GM23338 (cell line): Measurements from ENCODE around the gene DAB1. TPM values are rescaled to one million over a fixed set of nuclear protein-coding genes. Genes with fewer than 3 reads are reported as not detected.

Experiments used
- ATAC-seq: fragments of 200-7000 bp; cut with Tn5 transposase; 3 replicates; pipeline ENCODE4 v1.9.1; 2020
- DNase-seq: peaks from one replicate; pipeline ENCODE4 v3.0.0-alpha.2; 2015; ENCODE audit warnings: low spot score
- H2AFZ ChIP-seq: fragments of 200-600 bp; sonication (generic); 2 replicates; pipeline ENCODE4 v1.8.0; 2016; ENCODE audit warnings: antibody characterized with exemption, mild to moderate bottlenecking, moderate library complexity
- H3F3A ChIP-seq: fragments of 200-600 bp; sonication (generic); replicated peaks from 2 replicates; pipeline ENCODE4 v1.8.0; 2017; ENCODE audit warnings: antibody characterized with exemption, mixed run types, low read depth
- H3K27ac ChIP-seq: fragments of 200-600 bp; sonication (generic); 2 replicates; pipeline ENCODE4 v1.6.1; 2016; ENCODE audit warnings: low read depth
- H3K27me3 ChIP-seq: fragments of 200-600 bp; sonication (generic); 2 replicates; pipeline ENCODE4 v1.8.0; 2016; ENCODE audit warnings: mild to moderate bottlenecking, mixed run types, moderate library complexity; ENCODE audit not compliant: insufficient read depth
- H3K36me3 ChIP-seq: fragments of 200-600 bp; sonication (generic); 2 replicates; pipeline ENCODE4 v1.8.0; 2016; ENCODE audit warnings: mild to moderate bottlenecking; ENCODE audit not compliant: insufficient read depth
- H3K4me1 ChIP-seq: fragments of 200-600 bp; sonication (generic); 2 replicates; pipeline ENCODE4 v1.8.0; 2016; ENCODE audit warnings: mild to moderate bottlenecking, moderate library complexity; ENCODE audit not compliant: insufficient read depth
- H3K4me2 ChIP-seq: fragments of 200-600 bp; sonication (generic); 2 replicates; pipeline ENCODE4 v1.7.1; 2017; ENCODE audit warnings: mixed run types
- H3K4me3 ChIP-seq: fragments of 200-600 bp; sonication (generic); 2 replicates; pipeline ENCODE4 v1.6.1; 2016; ENCODE audit warnings: mixed run types
- H3K79me2 ChIP-seq: fragments of 200-600 bp; sonication (generic); replicated peaks from 2 replicates; pipeline ENCODE4 v1.8.0; 2017; ENCODE audit warnings: mild to moderate bottlenecking; ENCODE audit not compliant: insufficient read depth
- H3K9me2 ChIP-seq: fragments of 200-600 bp; sonication (generic); 2 replicates; pipeline ENCODE4 v1.8.0; 2017; ENCODE audit not compliant: insufficient read depth
- H4K20me1 ChIP-seq: fragments of 200-600 bp; sonication (generic); replicated peaks from 2 replicates; pipeline ENCODE4 v1.8.0; 2017; ENCODE audit warnings: mild to moderate bottlenecking; ENCODE audit not compliant: insufficient read depth
- H3K27ac Mint-ChIP-seq: 2 replicates; pipeline ENCODE4 v1.8.0; 2020; ENCODE audit warnings: inconsistent platforms, mild to moderate bottlenecking, moderate library complexity, mixed read lengths
- H3K27me3 Mint-ChIP-seq: 3 replicates; pipeline ENCODE4 v1.8.0; 2022; ENCODE audit warnings: low read depth, mild to moderate bottlenecking, moderate library complexity, mixed read lengths, inconsistent platforms; ENCODE audit not compliant: insufficient read depth, poor library complexity
- H3K36me3 Mint-ChIP-seq: 3 replicates; pipeline ENCODE4 v1.8.0; 2021; ENCODE audit warnings: low read depth, mild to moderate bottlenecking, inconsistent platforms, moderate library complexity, mixed read lengths
- H3K4me1 Mint-ChIP-seq: 3 replicates; pipeline ENCODE4 v1.8.0; 2020; ENCODE audit warnings: mild to moderate bottlenecking, inconsistent platforms, mixed read lengths
- H3K4me3 Mint-ChIP-seq: 3 replicates; pipeline ENCODE4 v1.8.0; 2021; ENCODE audit warnings: moderate library complexity, mild to moderate bottlenecking, inconsistent platforms, mixed read lengths
- H3K9me3 Mint-ChIP-seq: 3 replicates; pipeline ENCODE4 v1.8.0; 2020; ENCODE audit warnings: moderate library complexity, mild to moderate bottlenecking, inconsistent platforms, mixed read lengths
- CREB1 ChIP-seq: fragments of 250-450 bp; sonication (Bioruptor Pico); IDR thresholded peaks from 2 replicates; pipeline ENCODE4 v1.5.0; 2020; ENCODE audit warnings: low read depth, mild to moderate bottlenecking, moderate library complexity
- CTCF ChIP-seq, 2 experiments: fragments of 200-600 bp in 1 of 2; sonication (generic) in 1 of 2; conservative IDR thresholded peaks; 2 replicates each; pipeline versions ENCODE4 v1.5.1 to v1.6.1; 2016 to 2017; ENCODE audit warnings: antibody characterized with exemption in 2 of 2, low read depth in 2 of 2, mild to moderate bottlenecking in 2 of 2, moderate library complexity in 1 of 2
- ETS1 ChIP-seq: IDR thresholded peaks from 2 replicates; pipeline ENCODE4 v1.6.1; 2016; ENCODE audit warnings: antibody characterized with exemption
- EZH2 ChIP-seq: fragments of 200-600 bp; sonication (generic); IDR thresholded peaks from one replicate; pipeline ENCODE4 v1.8.0; 2017; ENCODE audit warnings: antibody characterized with exemption, mild to moderate bottlenecking, low read depth; ENCODE audit not compliant: unreplicated experiment
- EZH2phosphoT487 ChIP-seq: fragments of 200-600 bp; sonication (generic); IDR thresholded peaks from one replicate; pipeline ENCODE4 v1.8.1; 2018; ENCODE audit warnings: antibody characterized with exemption; ENCODE audit not compliant: unreplicated experiment
- JUNB ChIP-seq: IDR thresholded peaks from one replicate; pipeline ENCODE4 v1.6.1; 2016; ENCODE audit warnings: antibody characterized with exemption; ENCODE audit not compliant: unreplicated experiment
- NANOG ChIP-seq: IDR thresholded peaks from 2 replicates; pipeline ENCODE4 v1.6.1; 2016; ENCODE audit warnings: antibody characterized with exemption, borderline replicate concordance
- POLR2AphosphoS5 ChIP-seq: IDR thresholded peaks from 2 replicates; pipeline ENCODE4 v1.6.1; 2016; ENCODE audit warnings: antibody characterized with exemption, low read depth
- STAT1 ChIP-seq: IDR thresholded peaks from one replicate; pipeline ENCODE4 v1.6.1; 2016; ENCODE audit warnings: antibody characterized with exemption; ENCODE audit not compliant: unreplicated experiment
- ZNF114 ChIP-seq: fragments of 250-450 bp; sonication (Bioruptor Pico); IDR thresholded peaks from 2 replicates; pipeline ENCODE4 v1.5.0; 2020; ENCODE audit warnings: mild to moderate bottlenecking, moderate library complexity
- ZNF331 ChIP-seq: fragments of 250-450 bp; sonication (Bioruptor Pico); IDR thresholded peaks from 2 replicates; pipeline ENCODE4 v1.5.0; 2020; ENCODE audit warnings: low read depth, mild to moderate bottlenecking, moderate library complexity
- ZNF462 ChIP-seq: fragments of 250-450 bp; sonication (Bioruptor Pico); IDR thresholded peaks from 2 replicates; pipeline ENCODE4 v1.5.0; 2020; ENCODE audit warnings: mild to moderate bottlenecking, moderate library complexity
- polyA plus RNA-seq: library from polyadenylated mRNA; unstranded; fragments of >200 nt; fragmentation: Nextera tagmentation; extraction: Ambion mirVana; gene quantifications from 2 replicates; pipeline ENCODE4 v1.2.1, GENCODE V29; 2016
- total RNA-seq: library from RNA; depleted of rRNA; stranded (reverse); fragments of >200 nt; shearing (Covaris generic); gene quantifications from 2 replicates; pipeline ENCODE4 v1.2.3, GENCODE V29; 2014
- TF ChIP-seq, protein P1 (sequence below): IDR thresholded peaks from one replicate; pipeline ENCODE4 v1.6.1; 2018; ENCODE audit warnings: antibody characterized with exemption; ENCODE audit not compliant: unreplicated experiment

DAB1 gene
- total and polyA plus RNA-seq, 2 experiments from 2014 or later, result 12.8 to 14.5 TPM

DNA sequence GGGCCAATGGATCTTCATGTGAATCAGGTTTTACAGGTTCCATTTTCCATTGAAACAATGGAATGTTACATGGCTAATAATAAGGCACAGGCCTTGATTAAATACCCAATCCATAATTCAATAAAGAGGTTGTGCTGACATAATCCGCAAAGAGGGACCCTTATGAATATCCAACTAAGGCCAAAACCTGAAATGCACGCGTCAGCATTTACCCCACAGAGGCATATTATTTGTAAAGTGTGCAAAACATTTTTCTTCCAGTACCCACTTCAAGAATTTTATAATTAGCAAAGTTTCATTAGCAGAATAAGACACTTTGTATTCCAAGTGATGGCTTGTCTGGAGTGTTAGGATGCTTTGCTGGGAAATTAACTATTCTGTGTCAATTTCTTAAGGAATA is 237.4 kb downstream of the DAB1 start:
- H2AFZ ChIP-seq, result no peak overlapping the region
- H3K4me1 Mint-ChIP-seq, result peaks cover 3% of the 10 kb centered on the region; the same call in 1 of the 3 replicates
- no peaks in the 10 kb centered on the region for H4K20me1 ChIP-seq
- no peaks in the 10 kb centered on the region for H3K27me3 Mint-ChIP-seq
- H3K36me3 ChIP-seq, result no peaks in the 10 kb centered on the region
- no peak for TF ChIP-seq NANOG
- TF ChIP-seq STAT1, result no peak
- no peak for TF ChIP-seq POLR2AphosphoS5
- TF ChIP-seq CTCF (conservative IDR thresholded peaks at IDR 0.05; ENCODE audit: low read depth in 2 of 2), result no peak
- no peak for TF ChIP-seq JUNB
- TF ChIP-seq CREB1 (CRISPR knock-in tag), result no peak
- TF ChIP-seq, protein P1, sequence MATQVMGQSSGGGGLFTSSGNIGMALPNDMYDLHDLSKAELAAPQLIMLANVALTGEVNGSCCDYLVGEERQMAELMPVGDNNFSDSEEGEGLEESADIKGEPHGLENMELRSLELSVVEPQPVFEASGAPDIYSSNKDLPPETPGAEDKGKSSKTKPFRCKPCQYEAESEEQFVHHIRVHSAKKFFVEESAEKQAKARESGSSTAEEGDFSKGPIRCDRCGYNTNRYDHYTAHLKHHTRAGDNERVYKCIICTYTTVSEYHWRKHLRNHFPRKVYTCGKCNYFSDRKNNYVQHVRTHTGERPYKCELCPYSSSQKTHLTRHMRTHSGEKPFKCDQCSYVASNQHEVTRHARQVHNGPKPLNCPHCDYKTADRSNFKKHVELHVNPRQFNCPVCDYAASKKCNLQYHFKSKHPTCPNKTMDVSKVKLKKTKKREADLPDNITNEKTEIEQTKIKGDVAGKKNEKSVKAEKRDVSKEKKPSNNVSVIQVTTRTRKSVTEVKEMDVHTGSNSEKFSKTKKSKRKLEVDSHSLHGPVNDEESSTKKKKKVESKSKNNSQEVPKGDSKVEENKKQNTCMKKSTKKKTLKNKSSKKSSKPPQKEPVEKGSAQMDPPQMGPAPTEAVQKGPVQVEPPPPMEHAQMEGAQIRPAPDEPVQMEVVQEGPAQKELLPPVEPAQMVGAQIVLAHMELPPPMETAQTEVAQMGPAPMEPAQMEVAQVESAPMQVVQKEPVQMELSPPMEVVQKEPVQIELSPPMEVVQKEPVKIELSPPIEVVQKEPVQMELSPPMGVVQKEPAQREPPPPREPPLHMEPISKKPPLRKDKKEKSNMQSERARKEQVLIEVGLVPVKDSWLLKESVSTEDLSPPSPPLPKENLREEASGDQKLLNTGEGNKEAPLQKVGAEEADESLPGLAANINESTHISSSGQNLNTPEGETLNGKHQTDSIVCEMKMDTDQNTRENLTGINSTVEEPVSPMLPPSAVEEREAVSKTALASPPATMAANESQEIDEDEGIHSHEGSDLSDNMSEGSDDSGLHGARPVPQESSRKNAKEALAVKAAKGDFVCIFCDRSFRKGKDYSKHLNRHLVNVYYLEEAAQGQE, result no peak
- no peak for TF ChIP-seq EZH2phosphoT487
- no peak for TF ChIP-seq ETS1
- no peak for TF ChIP-seq ZNF331 (CRISPR knock-in tag)
- no peak for TF ChIP-seq ZNF462
- TF ChIP-seq EZH2, result no peak
- TF ChIP-seq ZNF114 (CRISPR knock-in tag), result no peak
- no peaks in the 10 kb centered on the region for H3K9me3 Mint-ChIP-seq
- no peak overlapping the region for H3K4me3 Mint-ChIP-seq
- H3K4me1 ChIP-seq, result no peaks in the 10 kb centered on the region
- H3K9me2 ChIP-seq, result peaks cover 10% of the 10 kb centered on the region; the same call in 1 of the 2 replicates
- no peaks in the 10 kb centered on the region for H3K27me3 ChIP-seq
- no peak overlapping the region for H3K27ac ChIP-seq
- ATAC-seq (no peak), DNase-seq (no peak)
- H3K4me3 ChIP-seq, result no peak overlapping the region
- H3K36me3 Mint-ChIP-seq, result no peaks in the 10 kb centered on the region
- no peak overlapping the region for H3K4me2 ChIP-seq
- H3K79me2 ChIP-seq, result no peaks in the 10 kb centered on the region
- H3K27ac Mint-ChIP-seq, result no peak overlapping the region
- H3F3A ChIP-seq, result no peaks in the 10 kb centered on the region
